Measurements from ENCODE around the gene FTO. TPM values are rescaled to one million over a fixed set of nuclear protein-coding genes. Genes with fewer than 3 reads are reported as not detected.

FTO gene
- total RNA-seq, 1 experiment from 2014 or later: 125 TPM

DNA sequence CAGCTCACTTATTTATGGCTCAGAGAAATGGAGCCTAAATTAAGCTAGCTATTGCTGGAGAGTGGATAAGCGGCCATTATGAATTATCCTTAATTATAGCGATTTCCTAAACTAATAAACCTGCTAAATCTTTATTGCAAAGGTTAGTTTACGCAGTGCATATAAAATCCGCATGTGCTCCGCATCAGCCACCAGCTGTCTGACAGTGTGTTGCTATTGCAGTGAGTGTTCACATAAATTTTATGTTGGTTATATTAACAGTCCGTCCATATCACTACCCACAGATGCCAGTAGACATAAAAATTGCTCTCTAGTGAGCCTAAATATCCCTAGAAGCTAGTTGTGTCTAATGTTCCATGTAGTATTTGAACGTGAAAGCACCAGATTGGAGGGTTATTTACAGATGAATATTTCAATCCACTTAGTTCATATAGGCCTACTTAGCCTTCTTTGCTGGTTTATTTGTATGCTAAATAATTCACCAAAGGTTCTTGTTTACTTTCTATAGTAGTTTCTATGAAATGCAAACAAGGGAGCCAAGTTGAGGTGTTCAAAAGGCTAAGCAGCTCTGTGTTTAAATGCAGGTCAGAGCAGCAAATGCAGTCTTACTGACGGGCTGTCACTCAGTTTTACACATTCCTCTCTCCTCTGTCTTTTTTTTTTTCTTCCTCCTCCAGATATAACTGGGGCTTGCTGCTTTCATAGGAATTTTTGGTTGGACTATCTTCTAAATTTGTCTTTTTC is 363.5 kb downstream of the FTO start:
- Histone ChIP-seq H3K4me2 (ENCODE audit: low read depth, low read length, poor library complexity, severe bottlenecking) (no peak overlapping the region), H3K79me2 (ENCODE audit: low read length) (peaks cover 4% of the 10 kb centered on the region), H3K9me3 (ENCODE audit: low read length) (no peaks in the 10 kb centered on the region)

DNA sequence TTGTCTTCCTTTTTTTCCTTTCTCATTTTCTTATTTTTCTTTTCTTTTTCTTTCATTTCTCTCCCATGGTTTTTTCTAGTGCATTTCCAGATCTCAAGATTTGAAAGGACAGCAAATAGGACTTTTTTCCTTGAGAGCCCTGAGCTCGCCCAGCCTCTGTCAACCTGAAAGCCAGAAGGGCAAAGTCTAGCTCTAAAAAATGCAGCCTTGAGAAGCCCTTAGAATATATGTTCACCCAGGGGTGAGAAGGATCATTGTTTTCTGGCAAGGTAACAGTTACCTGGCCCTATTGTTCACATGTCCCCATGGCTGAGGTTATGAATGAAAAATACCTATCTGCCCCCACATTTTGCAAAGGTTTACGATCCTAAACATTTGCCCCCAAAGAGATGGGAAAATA is 364.3 kb downstream of the FTO start:
- no peaks in the 10 kb centered on the region for H4K20me1 ChIP-seq (ENCODE audit: insufficient read depth, low read depth, low read length)
- no peak overlapping the region for H3K9ac ChIP-seq (ENCODE audit: low read length)
- H3K4me3 ChIP-seq (ENCODE audit: low read length): no peak overlapping the region
- no peaks in the 10 kb centered on the region for H3K36me3 ChIP-seq (ENCODE audit: insufficient read depth, low read length)
- H3K9me3 ChIP-seq (ENCODE audit: low read length): no peaks in the 10 kb centered on the region
- H3K4me2 ChIP-seq (ENCODE audit: low read depth, low read length, poor library complexity, severe bottlenecking): no peak overlapping the region
- H3K9me2 ChIP-seq (replicated peaks; ENCODE audit: insufficient read depth, low read length): no peaks in the 10 kb centered on the region
- H3K79me2 ChIP-seq (ENCODE audit: low read length): peaks cover 4% of the 10 kb centered on the region
- H3K27me3 ChIP-seq (ENCODE audit: low read length): no peaks in the 10 kb centered on the region
- DNase-seq: no peak
- H3K27ac ChIP-seq (ENCODE audit: low read length): no peak overlapping the region
- H2AFZ ChIP-seq (ENCODE audit: low read length): no peak overlapping the region
- H3K4me1 ChIP-seq (ENCODE audit: low read length): peaks cover 15% of the 10 kb centered on the region

More for the DNA sequence above, 363.5 kb downstream of the FTO start:
- peaks cover 15% of the 10 kb centered on the region for H3K4me1 ChIP-seq (ENCODE audit: low read length)
- no peak overlapping the region for H3K27ac ChIP-seq (ENCODE audit: low read length)
- no peaks in the 10 kb centered on the region for H3K36me3 ChIP-seq (ENCODE audit: insufficient read depth, low read length)
- no peak overlapping the region for H2AFZ ChIP-seq (ENCODE audit: low read length)
- H3K27me3 ChIP-seq (ENCODE audit: low read length): no peaks in the 10 kb centered on the region
- H3K9ac ChIP-seq (ENCODE audit: low read length): no peak overlapping the region
- no peak overlapping the region for H3K4me3 ChIP-seq (ENCODE audit: low read length)
- H3K9me2 ChIP-seq (replicated peaks; ENCODE audit: insufficient read depth, low read length): no peaks in the 10 kb centered on the region
- no peak for DNase-seq
- no peaks in the 10 kb centered on the region for H4K20me1 ChIP-seq (ENCODE audit: insufficient read depth, low read depth, low read length)

DNA sequence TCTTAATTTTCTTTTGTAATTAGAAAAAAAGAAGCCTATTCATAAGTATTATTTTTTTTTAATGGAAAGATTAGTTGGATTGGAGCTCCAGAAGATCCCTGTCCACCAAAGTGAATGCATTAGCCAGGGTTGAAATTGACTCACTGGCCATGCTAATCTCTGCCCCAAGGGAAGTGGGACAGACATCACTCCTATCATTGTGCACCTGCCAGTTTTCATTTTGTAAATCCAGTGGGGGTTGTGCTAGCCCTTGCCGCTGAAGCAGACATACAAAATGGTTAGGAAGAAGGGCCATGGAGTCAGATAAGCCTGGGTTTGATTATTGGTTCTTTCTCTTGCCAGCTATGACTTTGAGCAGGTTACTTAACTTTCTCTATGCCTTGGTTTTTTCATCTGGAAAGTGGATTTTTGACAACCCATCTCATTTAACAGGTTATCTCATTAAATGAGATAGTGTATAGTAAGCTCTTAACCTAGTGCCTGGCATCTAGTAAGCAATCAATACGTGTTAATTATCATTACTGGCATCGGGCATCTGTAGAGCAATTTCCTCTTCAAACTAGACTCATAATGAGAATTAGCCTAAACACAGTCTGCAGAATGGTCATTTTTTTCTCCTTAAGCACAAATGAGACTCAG is 365.8 kb downstream of the FTO start:
- no peak overlapping the region for H2AFZ ChIP-seq (ENCODE audit: low read length)
- H3K27me3 ChIP-seq (ENCODE audit: low read length): no peaks in the 10 kb centered on the region
- H4K20me1 ChIP-seq (ENCODE audit: insufficient read depth, low read depth, low read length): no peaks in the 10 kb centered on the region
- no peak for DNase-seq
- H3K79me2 ChIP-seq (ENCODE audit: low read length): peaks cover 4% of the 10 kb centered on the region
- H3K9me3 ChIP-seq (ENCODE audit: low read length): no peaks in the 10 kb centered on the region
- no peak overlapping the region for H3K27ac ChIP-seq (ENCODE audit: low read length)
- H3K4me1 ChIP-seq (ENCODE audit: low read length): peaks cover 15% of the 10 kb centered on the region
- H3K4me2 ChIP-seq (ENCODE audit: low read depth, low read length, poor library complexity, severe bottlenecking): no peak overlapping the region
- H3K9ac ChIP-seq (ENCODE audit: low read length): no peak overlapping the region
- H3K9me2 ChIP-seq (replicated peaks; ENCODE audit: insufficient read depth, low read length): no peaks in the 10 kb centered on the region
- no peaks in the 10 kb centered on the region for H3K36me3 ChIP-seq (ENCODE audit: insufficient read depth, low read length)
- no peak overlapping the region for H3K4me3 ChIP-seq (ENCODE audit: low read length)

DNA sequence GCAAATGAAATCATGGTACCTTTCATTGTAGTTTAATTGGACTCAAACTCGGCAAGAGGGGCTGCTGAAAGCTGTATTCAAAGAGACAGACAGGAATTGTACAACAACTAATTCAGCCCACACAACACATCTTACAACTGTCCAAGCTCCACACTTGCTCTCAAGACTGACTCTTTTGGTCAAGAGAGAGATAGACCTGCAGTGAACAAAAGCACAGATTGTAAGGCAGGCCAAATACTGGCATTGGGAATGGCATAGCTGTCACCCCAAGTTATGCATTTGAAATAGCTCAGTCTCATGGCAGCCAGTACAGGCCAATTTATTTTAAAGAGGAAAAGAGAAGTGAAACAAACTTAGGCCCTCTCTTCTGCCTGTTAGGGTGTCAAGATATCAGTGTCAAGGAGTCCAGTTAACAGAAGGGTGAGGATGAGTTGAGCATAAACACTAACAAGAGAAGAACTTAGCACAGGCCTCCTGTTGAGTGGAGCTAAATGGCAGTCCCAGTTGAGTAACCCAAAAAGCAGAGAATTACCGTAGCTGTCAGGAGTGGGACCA is 366.9 kb downstream of the FTO start:
- Histone ChIP-seq H3K9me3 (ENCODE audit: low read length) (no peaks in the 10 kb centered on the region), H4K20me1 (ENCODE audit: insufficient read depth, low read depth, low read length) (no peaks in the 10 kb centered on the region), H3K79me2 (ENCODE audit: low read length) (peaks cover 4% of the 10 kb centered on the region), H3K9me2 (replicated peaks; ENCODE audit: insufficient read depth, low read length) (no peaks in the 10 kb centered on the region), H3K27ac (ENCODE audit: low read length) (peak overlapping the region; percentile 39), H3K4me1 (ENCODE audit: low read length) (peaks cover 15% of the 10 kb centered on the region), H2AFZ (ENCODE audit: low read length) (no peak overlapping the region), H3K4me3 (ENCODE audit: low read length) (no peak overlapping the region), H3K27me3 (ENCODE audit: low read length) (no peaks in the 10 kb centered on the region), H3K4me2 (ENCODE audit: low read depth, low read length, poor library complexity, severe bottlenecking) (no peak overlapping the region), H3K9ac (ENCODE audit: low read length) (no peak overlapping the region), H3K36me3 (ENCODE audit: insufficient read depth, low read length) (no peaks in the 10 kb centered on the region)
- peak; percentile 60 for DNase-seq

DNA sequence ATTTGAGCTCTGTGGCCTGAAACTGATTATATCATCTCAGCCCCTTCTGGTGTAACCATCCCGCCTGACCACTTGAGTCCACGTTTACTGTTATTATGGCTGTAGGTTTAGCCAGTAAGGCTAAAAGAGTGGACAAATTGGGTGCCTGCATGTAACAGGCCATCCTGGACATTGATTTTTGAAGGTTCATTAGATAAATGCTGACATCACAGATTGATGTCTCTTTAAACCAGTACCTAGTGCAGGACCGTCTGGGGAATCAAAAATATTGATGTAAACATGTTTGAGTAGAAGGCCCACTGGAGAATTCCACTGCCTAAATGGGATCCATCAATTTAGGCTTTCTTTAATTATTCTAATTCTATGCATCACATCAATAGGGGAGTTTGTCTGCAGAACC is 367.6 kb downstream of the FTO start:
- no peaks in the 10 kb centered on the region for H4K20me1 ChIP-seq (ENCODE audit: insufficient read depth, low read depth, low read length)
- H2AFZ ChIP-seq (ENCODE audit: low read length): no peak overlapping the region
- DNase-seq: no peak
- no peaks in the 10 kb centered on the region for H3K9me2 ChIP-seq (replicated peaks; ENCODE audit: insufficient read depth, low read length)
- H3K9me3 ChIP-seq (ENCODE audit: low read length): no peaks in the 10 kb centered on the region
- H3K27me3 ChIP-seq (ENCODE audit: low read length): no peaks in the 10 kb centered on the region
- H3K9ac ChIP-seq (ENCODE audit: low read length): no peak overlapping the region
- peaks cover 15% of the 10 kb centered on the region for H3K4me1 ChIP-seq (ENCODE audit: low read length)
- H3K4me2 ChIP-seq (ENCODE audit: low read depth, low read length, poor library complexity, severe bottlenecking): no peak overlapping the region
- peaks cover 7% of the 10 kb centered on the region for H3K79me2 ChIP-seq (ENCODE audit: low read length)
- no peak overlapping the region for H3K27ac ChIP-seq (ENCODE audit: low read length)
- H3K4me3 ChIP-seq (ENCODE audit: low read length): no peak overlapping the region
- H3K36me3 ChIP-seq (ENCODE audit: insufficient read depth, low read length): no peaks in the 10 kb centered on the region

DNA sequence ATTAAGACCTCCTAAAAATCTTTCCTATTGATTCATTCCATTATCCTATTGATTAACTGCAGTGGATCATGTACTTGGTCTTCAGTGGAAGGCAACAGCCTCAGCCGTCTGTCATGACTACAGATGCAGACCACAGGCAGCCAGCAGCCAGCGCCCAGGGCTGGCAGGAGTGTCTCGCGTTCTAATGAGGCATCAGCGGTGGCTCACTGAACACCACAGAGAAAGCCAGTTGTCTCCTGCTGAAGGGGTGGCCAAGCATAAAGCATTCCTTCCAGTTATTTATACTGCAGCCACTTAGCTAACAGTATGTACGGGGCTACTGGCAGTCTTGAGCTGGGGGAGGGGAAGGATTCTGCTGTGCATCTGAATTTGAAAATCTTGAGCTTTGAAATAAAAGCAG is 368.3 kb downstream of the FTO start:
- Histone ChIP-seq H2AFZ (ENCODE audit: low read length) (no peak overlapping the region), H3K9me3 (ENCODE audit: low read length) (no peaks in the 10 kb centered on the region), H3K9ac (ENCODE audit: low read length) (no peak overlapping the region), H3K79me2 (ENCODE audit: low read length) (peaks cover 7% of the 10 kb centered on the region), H3K4me2 (ENCODE audit: low read depth, low read length, poor library complexity, severe bottlenecking) (no peak overlapping the region), H3K27me3 (ENCODE audit: low read length) (no peaks in the 10 kb centered on the region), H3K9me2 (replicated peaks; ENCODE audit: insufficient read depth, low read length) (no peaks in the 10 kb centered on the region), H3K4me3 (ENCODE audit: low read length) (no peak overlapping the region), H3K27ac (ENCODE audit: low read length) (no peak overlapping the region), H4K20me1 (ENCODE audit: insufficient read depth, low read depth, low read length) (no peaks in the 10 kb centered on the region), H3K36me3 (ENCODE audit: insufficient read depth, low read length) (no peaks in the 10 kb centered on the region), H3K4me1 (ENCODE audit: low read length) (peaks cover 15% of the 10 kb centered on the region)
- DNase-seq: no peak

DNA sequence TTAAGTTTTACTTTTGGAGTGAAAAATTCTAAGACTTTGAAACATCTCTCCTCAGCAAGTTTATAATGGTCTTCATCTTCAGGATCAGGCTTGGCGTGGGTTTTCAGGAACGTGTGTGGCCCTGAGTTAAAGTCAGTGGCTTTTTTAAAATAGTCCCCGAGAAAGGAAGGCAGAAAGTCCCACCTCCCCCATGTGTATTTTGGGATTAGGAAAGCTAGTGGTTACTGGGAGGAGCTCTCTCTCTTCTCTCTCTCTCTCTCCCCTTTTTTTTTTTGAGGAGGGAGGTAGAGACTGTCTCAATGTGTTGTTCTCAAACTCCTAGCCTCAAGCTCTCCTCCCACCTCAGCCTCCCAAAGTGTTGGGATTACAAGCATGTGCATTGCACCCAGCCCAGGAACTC is 369.4 kb downstream of the FTO start:
- Histone ChIP-seq H3K27me3 (ENCODE audit: low read length) (no peaks in the 10 kb centered on the region), H3K4me1 (ENCODE audit: low read length) (peaks cover 15% of the 10 kb centered on the region), H4K20me1 (ENCODE audit: insufficient read depth, low read depth, low read length) (no peaks in the 10 kb centered on the region), H3K9me3 (ENCODE audit: low read length) (no peaks in the 10 kb centered on the region), H3K9ac (ENCODE audit: low read length) (no peak overlapping the region), H2AFZ (ENCODE audit: low read length) (no peak overlapping the region), H3K36me3 (ENCODE audit: insufficient read depth, low read length) (no peaks in the 10 kb centered on the region), H3K4me2 (ENCODE audit: low read depth, low read length, poor library complexity, severe bottlenecking) (no peak overlapping the region), H3K9me2 (replicated peaks; ENCODE audit: insufficient read depth, low read length) (no peaks in the 10 kb centered on the region), H3K4me3 (ENCODE audit: low read length) (no peak overlapping the region), H3K27ac (ENCODE audit: low read length) (no peak overlapping the region), H3K79me2 (ENCODE audit: low read length) (peaks cover 7% of the 10 kb centered on the region; the same call in 1 of the 2 replicates)
- DNase-seq: no peak

DNA sequence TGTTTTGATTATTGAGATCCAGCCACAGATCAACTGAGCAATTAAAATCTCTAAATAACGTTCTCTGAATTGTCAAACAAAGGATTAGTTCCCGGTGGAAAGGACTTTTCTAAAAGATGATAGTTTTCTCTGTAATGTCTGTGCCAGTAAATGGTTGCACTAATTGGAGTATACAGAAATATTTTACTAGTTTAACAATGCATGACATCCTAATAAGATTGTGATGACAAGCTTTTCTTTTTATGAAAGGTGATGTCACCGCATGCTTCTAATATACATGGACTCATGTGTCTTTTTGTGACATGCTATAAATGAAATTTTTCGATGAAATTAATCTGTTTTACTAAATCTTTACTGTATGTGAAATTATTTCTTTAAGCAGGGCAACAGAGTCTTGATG is 371.5 kb downstream of the FTO start:
- H3K27ac ChIP-seq (ENCODE audit: low read length): no peak overlapping the region
- H3K79me2 ChIP-seq (ENCODE audit: low read length): peaks cover 7% of the 10 kb centered on the region; the same call in 1 of the 2 replicates
- no peaks in the 10 kb centered on the region for H3K27me3 ChIP-seq (ENCODE audit: low read length)
- no peak overlapping the region for H3K4me2 ChIP-seq (ENCODE audit: low read depth, low read length, poor library complexity, severe bottlenecking)
- no peaks in the 10 kb centered on the region for H3K9me2 ChIP-seq (replicated peaks; ENCODE audit: insufficient read depth, low read length)
- H3K36me3 ChIP-seq (ENCODE audit: insufficient read depth, low read length): no peaks in the 10 kb centered on the region
- H3K4me3 ChIP-seq (ENCODE audit: low read length): no peak overlapping the region
- no peaks in the 10 kb centered on the region for H3K9me3 ChIP-seq (ENCODE audit: low read length)
- H3K4me1 ChIP-seq (ENCODE audit: low read length): peaks cover 8% of the 10 kb centered on the region
- DNase-seq: no peak
- no peak overlapping the region for H2AFZ ChIP-seq (ENCODE audit: low read length)
- H4K20me1 ChIP-seq (ENCODE audit: insufficient read depth, low read depth, low read length): no peaks in the 10 kb centered on the region
- H3K9ac ChIP-seq (ENCODE audit: low read length): no peak overlapping the region

All from Karpas-422 (cell line).